HG02623 (cell line): ENCODE data around the gene AKAP1.

Experiments used
- ATAC-seq: cut with Tn5 transposase; IDR thresholded peaks from one replicate; pipeline ENCODE4 v1.9.1; 2021; ENCODE audit warnings: moderate library complexity; ENCODE audit not compliant: unreplicated experiment

The AKAP1 gene, protein sequence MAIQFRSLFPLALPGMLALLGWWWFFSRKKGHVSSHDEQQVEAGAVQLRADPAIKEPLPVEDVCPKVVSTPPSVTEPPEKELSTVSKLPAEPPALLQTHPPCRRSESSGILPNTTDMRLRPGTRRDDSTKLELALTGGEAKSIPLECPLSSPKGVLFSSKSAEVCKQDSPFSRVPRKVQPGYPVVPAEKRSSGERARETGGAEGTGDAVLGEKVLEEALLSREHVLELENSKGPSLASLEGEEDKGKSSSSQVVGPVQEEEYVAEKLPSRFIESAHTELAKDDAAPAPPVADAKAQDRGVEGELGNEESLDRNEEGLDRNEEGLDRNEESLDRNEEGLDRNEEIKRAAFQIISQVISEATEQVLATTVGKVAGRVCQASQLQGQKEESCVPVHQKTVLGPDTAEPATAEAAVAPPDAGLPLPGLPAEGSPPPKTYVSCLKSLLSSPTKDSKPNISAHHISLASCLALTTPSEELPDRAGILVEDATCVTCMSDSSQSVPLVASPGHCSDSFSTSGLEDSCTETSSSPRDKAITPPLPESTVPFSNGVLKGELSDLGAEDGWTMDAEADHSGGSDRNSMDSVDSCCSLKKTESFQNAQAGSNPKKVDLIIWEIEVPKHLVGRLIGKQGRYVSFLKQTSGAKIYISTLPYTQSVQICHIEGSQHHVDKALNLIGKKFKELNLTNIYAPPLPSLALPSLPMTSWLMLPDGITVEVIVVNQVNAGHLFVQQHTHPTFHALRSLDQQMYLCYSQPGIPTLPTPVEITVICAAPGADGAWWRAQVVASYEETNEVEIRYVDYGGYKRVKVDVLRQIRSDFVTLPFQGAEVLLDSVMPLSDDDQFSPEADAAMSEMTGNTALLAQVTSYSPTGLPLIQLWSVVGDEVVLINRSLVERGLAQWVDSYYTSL

GRCh38 chr17:57084802-57085447, at the start of gene AKAP1:
Gene AKAP1, plus strand, starts transcription at chr17:57085246. Its CDS starts 20,219 bp downstream, at chr17:57105465.
- peak; percentile 89 for ATAC-seq

- no peak for ATAC-seq
Observed at GRCh38 chr17:57035971-57036481, 49.0 kb upstream of the AKAP1 start.

GRCh38 chr17:57037411-57037810, 47.6 kb upstream of the AKAP1 start:
- no peak for ATAC-seq

GRCh38 chr17:57038486-57038885, 46.6 kb upstream of the AKAP1 start:
- ATAC-seq: no peak

GRCh38 chr17:57040571-57040970, 44.5 kb upstream of the AKAP1 start:
- ATAC-seq: no peak

DNA sequence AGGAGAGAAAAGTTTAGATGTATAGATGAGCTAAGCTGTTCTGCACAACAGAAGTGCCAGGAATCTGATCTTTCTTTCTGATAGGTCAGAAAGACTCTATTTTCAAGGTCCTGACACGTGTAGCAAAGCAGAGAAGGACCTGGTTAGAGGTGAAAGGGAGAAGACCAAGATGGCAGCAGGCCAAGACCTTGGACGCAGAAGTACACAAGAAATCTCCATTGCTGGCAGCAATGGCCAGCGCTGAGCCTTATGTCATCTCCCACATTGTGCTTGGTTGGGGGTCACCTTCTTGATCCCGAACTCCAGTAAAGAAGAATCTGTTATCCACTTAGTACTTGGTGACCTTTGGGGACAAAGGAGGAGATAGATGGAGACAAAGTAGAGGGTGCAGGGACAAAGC, 41.8 kb upstream of the AKAP1 start:
- ATAC-seq: no peak

DNA sequence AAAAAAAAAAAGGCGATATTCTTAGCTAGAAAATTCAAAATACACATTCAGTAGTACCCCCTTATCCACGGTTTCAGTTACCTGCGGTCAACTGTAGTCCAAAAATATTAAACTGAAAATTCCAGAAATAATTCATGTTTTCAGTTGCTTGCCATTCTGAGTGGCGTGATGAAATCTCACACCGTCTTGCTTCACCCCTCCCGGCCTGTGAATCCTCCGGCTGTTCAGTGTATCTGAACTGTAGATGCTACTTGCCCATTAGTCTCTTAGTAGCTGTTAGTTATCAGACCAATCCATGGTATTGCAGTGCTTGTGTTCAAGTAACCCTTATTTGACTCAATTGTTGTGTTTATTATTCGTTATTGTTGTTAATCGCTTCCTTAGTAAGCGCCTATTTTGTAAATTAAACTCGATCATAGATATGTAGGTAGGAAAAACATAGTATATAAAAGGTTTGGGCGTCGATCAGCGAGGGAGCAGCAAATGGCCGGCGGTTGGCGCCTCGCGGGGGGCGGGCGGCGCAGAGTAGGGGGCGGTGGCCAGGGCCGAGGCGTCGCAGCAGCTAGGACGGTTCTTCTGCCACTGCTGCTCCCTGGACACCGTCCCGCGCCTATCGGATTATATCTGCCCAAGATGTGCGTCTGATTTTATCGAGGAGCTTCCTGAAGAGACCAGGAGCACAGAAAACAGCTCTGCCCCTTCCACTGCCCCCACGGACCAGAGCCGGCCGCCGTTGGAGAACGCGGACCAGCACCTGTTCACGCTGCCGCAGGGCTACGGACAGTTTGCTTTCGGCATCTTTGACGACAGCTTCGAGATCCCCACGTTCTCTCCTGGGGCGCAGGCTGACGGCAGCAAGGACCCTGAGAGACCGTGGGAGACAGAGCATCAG, 39.8 kb upstream of the AKAP1 start:
- ATAC-seq: peak; percentile 18

DNA sequence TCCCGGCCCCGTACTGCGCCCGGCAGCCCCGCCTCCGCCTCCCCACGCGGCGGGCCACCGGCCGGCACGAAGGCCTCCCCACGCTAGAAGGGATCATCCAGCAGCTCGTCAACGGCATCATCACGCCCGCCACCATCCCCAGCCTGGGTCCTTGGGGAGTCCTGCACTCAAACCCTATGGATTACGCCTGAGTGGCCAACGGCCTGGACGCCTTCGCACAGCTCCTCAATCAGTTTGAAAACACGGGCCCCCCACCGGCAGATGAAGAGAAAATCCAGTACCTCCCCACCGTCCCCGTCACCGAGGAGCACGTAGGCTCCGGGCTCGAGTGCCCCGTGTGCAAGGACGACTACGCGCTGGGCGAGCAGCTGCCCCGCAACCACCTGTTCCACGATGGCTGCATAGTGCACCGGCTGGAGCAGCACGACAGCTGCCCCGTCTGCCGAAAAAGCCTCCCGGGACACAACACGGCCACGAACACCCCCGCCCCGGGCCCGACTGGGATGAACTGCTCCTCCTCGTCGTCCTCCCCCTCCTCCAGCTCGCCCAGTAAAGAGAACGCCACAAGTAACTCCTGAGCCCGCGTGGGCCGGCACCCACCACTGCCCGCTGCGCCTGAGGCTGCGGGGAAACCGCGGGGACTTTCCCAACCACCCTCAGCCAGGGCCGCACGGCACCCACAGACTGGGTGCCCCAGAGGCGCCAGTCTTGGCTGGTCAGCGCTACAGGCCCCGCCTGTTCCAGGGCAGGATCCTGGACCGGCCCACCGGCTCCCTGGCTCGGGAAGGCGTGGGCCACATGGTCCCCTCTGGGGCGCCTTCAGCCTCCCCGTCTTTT, 39.0 kb upstream of the AKAP1 start:
- peak; percentile 59 for ATAC-seq

DNA sequence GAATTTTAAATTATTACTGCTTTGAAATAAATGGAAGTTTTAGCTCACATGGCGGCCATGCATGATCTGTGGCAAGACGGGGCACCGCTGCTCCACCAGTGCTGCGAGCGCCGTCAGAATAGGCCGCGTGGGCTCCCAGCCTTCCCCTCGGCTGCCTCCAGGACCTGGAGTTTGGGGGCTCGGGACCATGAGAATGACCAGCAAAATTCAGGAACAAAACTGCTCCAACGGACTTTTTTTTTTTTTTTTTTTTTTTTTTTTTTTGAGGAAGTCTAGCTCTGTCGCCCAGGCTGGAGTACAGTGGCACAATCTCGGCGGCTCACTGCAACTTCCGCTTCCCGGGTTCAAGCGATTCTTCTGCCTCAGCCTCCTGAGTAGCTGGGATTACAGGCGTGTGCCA, 38.3 kb upstream of the AKAP1 start:
- no peak for ATAC-seq

DNA sequence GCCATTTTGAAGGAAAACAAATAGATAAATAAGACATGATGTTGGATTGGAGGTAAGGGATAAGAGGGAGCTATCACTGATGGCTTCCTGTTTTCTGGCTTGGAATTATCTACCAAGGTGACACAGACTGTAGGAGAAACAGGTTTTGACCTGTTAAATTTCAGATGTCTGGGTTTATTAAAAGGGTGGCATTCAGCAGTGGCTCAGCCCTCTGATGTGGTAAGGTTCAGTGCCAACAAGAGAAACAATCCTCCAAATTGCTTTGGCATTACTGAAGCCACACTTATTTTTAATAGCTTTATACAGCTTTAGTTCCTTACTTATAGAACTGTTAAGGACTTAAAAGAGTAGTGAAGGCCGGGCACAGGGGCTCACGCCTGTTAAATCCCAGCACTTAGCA, 37.0 kb upstream of the AKAP1 start:
- no peak for ATAC-seq

DNA sequence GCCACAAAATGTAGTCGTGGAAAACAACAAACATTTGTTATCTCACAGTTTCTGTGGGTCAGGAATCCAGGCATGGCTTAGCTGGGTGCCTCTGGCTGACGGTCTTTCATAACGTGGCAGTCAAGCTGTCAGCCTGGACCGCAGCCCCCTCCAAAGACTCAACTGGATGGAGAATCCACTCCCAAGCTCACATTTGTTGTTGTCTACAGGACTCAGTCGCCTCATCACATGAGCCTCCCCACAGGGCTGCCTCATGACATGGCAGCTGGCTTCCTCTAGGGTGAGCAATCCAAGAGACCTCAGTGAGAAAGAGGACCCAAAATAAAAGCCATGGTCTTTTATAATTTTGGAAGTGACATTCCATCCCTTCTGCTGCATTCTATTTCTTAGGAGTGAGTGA, 34.7 kb upstream of the AKAP1 start:
- no peak for ATAC-seq

GRCh38 chr17:57051886-57052361, 33.1 kb upstream of the AKAP1 start:
- no peak for ATAC-seq

GRCh38 chr17:57062865-57063264, 22.2 kb upstream of the AKAP1 start:
- ATAC-seq: no peak

GRCh38 chr17:57067162-57067561, 17.9 kb upstream of the AKAP1 start:
- no peak for ATAC-seq

- ATAC-seq: no peak
Observed at GRCh38 chr17:57067781-57068180, 17.3 kb upstream of the AKAP1 start.

GRCh38 chr17:57068222-57068658, 16.8 kb upstream of the AKAP1 start:
- no peak for ATAC-seq

DNA sequence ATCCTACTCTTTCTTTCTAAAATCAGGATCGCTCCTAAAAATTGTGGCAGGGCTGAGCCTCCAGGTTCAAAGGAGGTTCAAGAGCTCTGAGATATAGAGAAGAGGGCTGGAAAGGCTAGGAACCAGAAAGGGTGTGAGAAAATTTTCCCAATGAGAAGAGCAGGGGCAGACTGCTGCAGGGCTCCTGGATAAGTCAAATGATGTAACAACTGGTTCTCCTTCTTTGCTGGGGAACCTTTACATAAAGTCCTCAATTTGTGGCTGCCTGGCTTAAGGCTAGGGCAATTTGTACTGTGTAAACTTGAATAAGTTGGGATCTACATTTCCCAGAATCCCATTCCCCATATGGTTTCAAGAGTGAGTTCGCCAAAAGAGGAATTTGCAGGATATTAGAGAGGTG, 16.3 kb upstream of the AKAP1 start:
- no peak for ATAC-seq

DNA sequence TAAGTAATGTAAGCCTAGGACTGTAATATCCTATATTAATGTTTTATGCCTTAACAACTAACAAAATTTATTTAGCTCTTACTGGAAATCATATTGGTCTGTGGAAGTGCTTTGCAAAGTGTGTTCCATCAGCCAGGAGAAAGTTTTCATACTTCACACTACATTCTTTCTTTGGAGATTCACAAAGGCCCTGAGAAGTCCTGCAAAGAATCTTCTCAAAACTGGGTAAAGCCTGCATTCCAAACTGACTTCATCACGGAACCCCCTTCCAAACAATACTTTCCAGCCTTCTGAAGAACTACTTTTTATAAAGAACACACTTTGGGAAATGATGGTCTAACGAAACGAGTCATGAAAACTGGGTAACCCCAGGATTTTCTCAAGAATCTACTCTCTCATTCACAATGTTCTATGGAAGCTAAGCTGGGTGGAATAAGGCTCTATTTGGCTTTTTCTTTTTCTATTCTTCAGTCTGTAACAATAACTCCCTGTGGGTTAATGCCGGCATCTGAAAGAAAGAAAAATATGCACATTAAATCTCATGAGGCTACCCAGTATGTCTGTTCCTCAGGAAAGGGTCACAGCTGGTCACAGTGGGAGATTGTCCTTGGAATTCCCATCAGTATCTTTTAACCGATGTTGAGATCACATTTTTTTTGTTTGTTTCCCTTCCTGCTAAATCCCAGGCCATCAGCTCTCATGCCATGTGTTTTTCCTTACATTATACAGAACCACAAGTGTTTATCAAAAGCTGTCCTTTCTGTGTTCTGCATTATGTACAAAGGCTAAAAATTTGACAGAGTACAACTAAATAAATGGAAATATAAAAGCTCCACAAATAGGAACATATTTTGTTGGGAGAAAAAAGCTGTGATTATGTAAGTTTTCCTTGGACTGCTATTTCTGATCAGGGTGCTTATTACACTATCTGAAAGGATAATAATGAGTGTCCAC, 12.8 kb upstream of the AKAP1 start:
- ATAC-seq: no peak
